IMR-90 (cell line): ENCODE results near the gene DOCK4. TPM values are rescaled to one million over a fixed set of nuclear protein-coding genes. Genes with fewer than 3 reads are reported as not detected.

Experiments used
- ATAC-seq: fragments of 200-7000 bp; cut with Tn5 transposase; 2 replicates; pipeline ENCODE4 v1.9.1; 2020; ENCODE audit warnings: low read depth, mild to moderate bottlenecking, moderate library complexity
- BruUV-seq: library from RNA; stranded (reverse); fragments of 400-500 nt; replicated peaks from 2 replicates; lab custom pipeline; 2021; lab: Mats Ljungman, UMichigan
- CTCF ChIA-PET: fragments of 300-600 bp; formaldehyde crosslinking; extraction: SDS; loops from one replicate; lab custom pipeline; 2021; ENCODE audit warnings: antibody characterized with exemption; lab: Yijun Ruan, JAX
- POLR2A ChIA-PET: fragments of 300-600 bp; sonication (Branson Sonifier 250); formaldehyde crosslinking; loops from one replicate; lab custom pipeline; 2022; ENCODE audit warnings: antibody characterized with exemption; ENCODE audit not compliant: unreplicated experiment; lab: Charles Lee
- DNase-seq: peaks from one replicate; pipeline ENCODE4 v3.0.0; 2013
- H2AFZ ChIP-seq: replicated peaks from 2 replicates; pipeline ENCODE3; 2013; ENCODE audit warnings: low read length, mild to moderate bottlenecking; ENCODE audit not compliant: poor library complexity
- H2AK5ac ChIP-seq: 2 replicates; pipeline ENCODE4 v1.6.1; 2013; ENCODE audit warnings: low read depth, low read length, inconsistent platforms
- H2AK9ac ChIP-seq: replicated peaks from 2 replicates; pipeline ENCODE3; 2013; ENCODE audit warnings: mild to moderate bottlenecking, low read depth, low read length, moderate library complexity; ENCODE audit not compliant: poor library complexity
- H2BK120ac ChIP-seq: 2 replicates; pipeline ENCODE4 v1.6.1; 2013; ENCODE audit warnings: low read depth, low read length, inconsistent platforms
- H2BK15ac ChIP-seq: 3 replicates; pipeline ENCODE4 v1.6.1; 2013; ENCODE audit warnings: low read depth, low read length, inconsistent platforms
- H2BK20ac ChIP-seq: 2 replicates; pipeline ENCODE4 v1.6.1; 2013; ENCODE audit warnings: low read depth, mild to moderate bottlenecking, inconsistent platforms, low read length, moderate library complexity
- H2BK5ac ChIP-seq: 2 replicates; pipeline ENCODE4 v1.6.1; 2013; ENCODE audit warnings: mild to moderate bottlenecking, low read depth, low read length, inconsistent platforms; ENCODE audit not compliant: poor library complexity, severe bottlenecking
- H3K14ac ChIP-seq: replicated peaks from 2 replicates; pipeline ENCODE4 v1.6.1; 2013; ENCODE audit warnings: low read depth, low read length, inconsistent platforms
- H3K18ac ChIP-seq: 2 replicates; pipeline ENCODE4 v1.6.1; 2013; ENCODE audit warnings: low read depth, low read length, control low read depth
- H3K23ac ChIP-seq: 2 replicates; pipeline ENCODE4 v1.6.1; 2013; ENCODE audit warnings: low read depth, low read length, inconsistent platforms
- H3K27ac ChIP-seq: 2 replicates; pipeline ENCODE4 v1.5.1; 2013; ENCODE audit warnings: mild to moderate bottlenecking, control low read depth, low read length; ENCODE audit not compliant: insufficient read depth
- H3K27me3 ChIP-seq: 2 replicates; pipeline ENCODE4 v1.6.1; 2013; ENCODE audit warnings: low read length; ENCODE audit not compliant: control insufficient read depth, insufficient read depth
- H3K36me3 ChIP-seq: 2 replicates; pipeline ENCODE4 v1.6.1; 2013; ENCODE audit warnings: low read length, mixed read lengths; ENCODE audit not compliant: control insufficient read depth, insufficient read depth
- H3K4ac ChIP-seq: 2 replicates; pipeline ENCODE4 v1.6.1; 2013; ENCODE audit warnings: low read depth, low read length, inconsistent platforms
- H3K4me1 ChIP-seq: 2 replicates; pipeline ENCODE4 v1.6.1; 2013; ENCODE audit warnings: low read length, mixed read lengths; ENCODE audit not compliant: control insufficient read depth, insufficient read depth
- H3K4me2 ChIP-seq: 2 replicates; pipeline ENCODE4 v1.6.1; 2013; ENCODE audit warnings: low read depth, mild to moderate bottlenecking, control low read depth, low read length, moderate library complexity
- H3K4me3 ChIP-seq: 2 replicates; pipeline ENCODE4 v1.5.1; 2013; ENCODE audit warnings: low read depth, mild to moderate bottlenecking, control low read depth, low read length, moderate library complexity; ENCODE audit not compliant: insufficient read depth
- H3K56ac ChIP-seq: 2 replicates; pipeline ENCODE4 v1.6.1; 2013; ENCODE audit warnings: low read length, inconsistent platforms; ENCODE audit not compliant: insufficient read depth; ENCODE audit errors: extremely low read depth
- H3K79me1 ChIP-seq, 2 experiments: 2 replicates each; pipeline ENCODE4 v1.6.1; 2013; ENCODE audit warnings: low read length in 2 of 2, inconsistent platforms in 1 of 2, low read depth in 1 of 2
- H3K9ac ChIP-seq: 2 replicates; pipeline ENCODE4 v1.6.1; 2013; ENCODE audit warnings: low read depth, low read length, control low read depth
- H3K9me1 ChIP-seq: 2 replicates; pipeline ENCODE4 v1.6.1; 2013; ENCODE audit warnings: low read length, inconsistent platforms; ENCODE audit not compliant: insufficient read depth
- H3K9me3 ChIP-seq: 2 replicates; pipeline ENCODE4 v1.6.1; 2013; ENCODE audit warnings: low read length; ENCODE audit not compliant: control insufficient read depth, insufficient read depth
- H4K20me1 ChIP-seq: 2 replicates; pipeline ENCODE4 v1.6.1; 2013; ENCODE audit warnings: low read length, inconsistent platforms; ENCODE audit not compliant: insufficient read depth
- H4K5ac ChIP-seq: 2 replicates; pipeline ENCODE4 v1.6.1; 2013; ENCODE audit warnings: mild to moderate bottlenecking, low read depth, low read length, control low read depth
- H4K8ac ChIP-seq, 2 experiments: 2 replicates each; pipeline ENCODE4 v1.6.1; 2013; ENCODE audit warnings: low read depth in 2 of 2, low read length in 2 of 2, control low read depth in 1 of 2, inconsistent platforms in 1 of 2
- H4K91ac ChIP-seq: 2 replicates; pipeline ENCODE4 v1.6.1; 2013; ENCODE audit warnings: low read depth, low read length, inconsistent platforms; ENCODE audit not compliant: insufficient read depth
- BHLHE40 ChIP-seq: fragments of 150-350 bp; IDR thresholded peaks from 2 replicates; pipeline ENCODE4 v1.6.1; 2016; ENCODE audit warnings: mild to moderate bottlenecking, low read depth, low read length
- CHD1 ChIP-seq: IDR thresholded peaks from 2 replicates; pipeline ENCODE4 v1.6.1; 2012; ENCODE audit warnings: low read depth, low read length, improper control_type of control experiment
- MAFK ChIP-seq: IDR thresholded peaks from 2 replicates; pipeline ENCODE4 v1.6.1; 2012; ENCODE audit warnings: low read depth, low read length, improper control_type of control experiment
- MAZ ChIP-seq: IDR thresholded peaks from 2 replicates; pipeline ENCODE4 v1.6.1; 2012; ENCODE audit warnings: low read depth, mild to moderate bottlenecking, low read length, improper control_type of control experiment, moderate library complexity, borderline replicate concordance
- MXI1 ChIP-seq: IDR thresholded peaks from 2 replicates; pipeline ENCODE4 v1.6.1; 2012; ENCODE audit warnings: low read depth, mild to moderate bottlenecking, low read length, moderate library complexity, borderline replicate concordance
- NFE2L2 ChIP-seq: fragments of 150-350 bp; IDR thresholded peaks from 2 replicates; pipeline ENCODE4 v1.6.1; 2016; ENCODE audit warnings: low read depth, mild to moderate bottlenecking, low read length
- POLR2A ChIP-seq: IDR thresholded peaks from 2 replicates; pipeline ENCODE4 v1.6.1; 2012; ENCODE audit warnings: mild to moderate bottlenecking, low read depth, low read length
- RAD21 ChIP-seq: IDR thresholded peaks from 2 replicates; pipeline ENCODE4 v1.6.1; 2012; ENCODE audit warnings: low read length, improper control_type of control experiment
- USF2 ChIP-seq: fragments of 150-350 bp; IDR thresholded peaks from 2 replicates; pipeline ENCODE4 v1.6.1; 2017; ENCODE audit warnings: mild to moderate bottlenecking, antibody characterized with exemption, low read length, low read depth
- WGBS, 2 experiments: methylation state at CpG; one replicate each; pipeline versions ENCODE4 v1.1.5 to v1.1.7; 2013; ENCODE audit warnings: missing lambda C conversion rate in 2 of 2; ENCODE audit not compliant: insufficient read length in 1 of 2; ENCODE audit errors: extremely low coverage in 2 of 2; 5-methylcytosine and 5-hydroxymethylcytosine counted together
- dilution Hi-C: fragments of 300-500 bp; cut with HindIII; formaldehyde crosslinking; loops from one replicate; pipeline ENCODE4 v1.14.3; 2018; ENCODE audit warnings: low sequenced_read_pairs; ENCODE audit not compliant: unreplicated experiment
- in situ Hi-C: fragments of 300-500 bp; cut with MboI; formaldehyde crosslinking; loops from 3 replicates; pipeline ENCODE4 v1.14.3; 2019; ENCODE audit warnings: low sequenced_read_pairs, inconsistent platforms, mixed read lengths
- intact Hi-C: fragments of 100-400 bp; cut with micrococcal nuclease; formaldehyde crosslinking; loops from 2 replicates; pipeline ENCODE4 v1.10.0; 2022
- polyA plus RNA-seq, 3 experiments: library from polyadenylated mRNA; depleted of rRNA; stranded (reverse); fragments of >200 nt; gene quantifications; 2 replicates each; pipeline ENCODE4 v1.2.3, GENCODE V29; 2012; ENCODE audit warnings: low replicate concordance in 1 of 3
- total RNA-seq: library from RNA; depleted of rRNA; stranded (reverse); fragments of >200 nt; gene quantifications from 2 replicates; pipeline ENCODE4 v1.2.3, GENCODE V29; 2012

DOCK4 gene
- total and polyA plus RNA-seq, 2 of the 4 experiments (the other 2 are of a cell fraction) = 4.4 to 12.2 TPM

GRCh38 chr7:111954474-111955381 lies 251.5 kb downstream of the DOCK4 start:
- no peak overlapping the region for H3K56ac ChIP-seq
- H3K4ac ChIP-seq = no peak overlapping the region
- H3K4me1 ChIP-seq = no peaks in the 10 kb centered on the region
- no peak overlapping the region for H3K4me2 ChIP-seq
- H3K27me3 ChIP-seq = no peaks in the 10 kb centered on the region
- H3K23ac ChIP-seq = no peak overlapping the region
- no peaks in the 10 kb centered on the region for H3K79me1 ChIP-seq
- H2BK120ac ChIP-seq = no peak overlapping the region
- H4K5ac ChIP-seq = no peak overlapping the region
- dilution Hi-C loops = no loop called here
- in situ Hi-C loops = no loop called here
- no peak overlapping the region for H3K27ac ChIP-seq
- no peak overlapping the region for H3K9ac ChIP-seq
- no peak overlapping the region for H4K91ac ChIP-seq
- H2AK5ac ChIP-seq = no peak overlapping the region
- no TSS peak for BruUV-seq
- no peak overlapping the region for H2AFZ ChIP-seq
- ChIA-PET CTCF (interaction anchor here (0.6 kb wide), 1 partner anchor 513 kb away, joined by 3 read pairs; no protein-coding TSS in a partner anchor), POLR2A (no interaction called here)
- H3K36me3 ChIP-seq = no peaks in the 10 kb centered on the region; the same call in 1 of the 2 replicates
- no peak overlapping the region for H2BK5ac ChIP-seq
- no peak for ATAC-seq
- no peak overlapping the region for H3K4me3 ChIP-seq
- H3K18ac ChIP-seq = no peak overlapping the region
- H3K9me3 ChIP-seq = no peaks in the 10 kb centered on the region
- no peak overlapping the region for H2BK20ac ChIP-seq
- intact Hi-C loops = loop anchor here (10.0 kb wide), 2 partner anchors 460 to 1250 kb away; no protein-coding TSS in a partner anchor
- no peaks in the 10 kb centered on the region for H4K20me1 ChIP-seq
- no peak overlapping the region for H3K14ac ChIP-seq
- no peak for DNase-seq
- no peak overlapping the region for H2AK9ac ChIP-seq
- no peak overlapping the region for H4K8ac ChIP-seq
- H3K9me1 ChIP-seq = no peaks in the 10 kb centered on the region
- TF ChIP-seq MXI1 = no peak
- no peak for TF ChIP-seq BHLHE40
- TF ChIP-seq MAFK = no peak
- no peak for TF ChIP-seq NFE2L2
- TF ChIP-seq MAZ = no peak
- no peak for TF ChIP-seq RAD21
- TF ChIP-seq USF2 = no peak
- no peak for TF ChIP-seq POLR2A
- no peak for TF ChIP-seq CHD1
- WGBS, 2 experiments = 80% methylated on average over 1 of the region's 15 CpGs; no CpG with 5 or more reads in 1 of the 2 experiments
- no peak overlapping the region for H2BK15ac ChIP-seq
